T-helper 1 cell treated with Interleukin-12 subunit alpha and Interleukin-12 subunit beta and Interleukin-4 antibody, amounts not matched to agents 30 μg/mL and 1 μg/mL, for 36 hours (primary cell): ENCODE results near the gene TMEM198.

Experiments used
- H3K27ac Mint-ChIP-seq: one replicate; pipeline ENCODE4 v1.8.0; 2021; ENCODE audit warnings: mild to moderate bottlenecking, mixed read lengths
- H3K27me3 Mint-ChIP-seq: one replicate; pipeline ENCODE4 v1.8.0; 2021; ENCODE audit warnings: low read depth, mixed read lengths
- H3K36me3 Mint-ChIP-seq: one replicate; pipeline ENCODE4 v1.8.0; 2021; ENCODE audit warnings: low read depth, mixed read lengths
- H3K4me1 Mint-ChIP-seq: one replicate; pipeline ENCODE4 v1.8.0; 2021; ENCODE audit warnings: low read depth, mixed read lengths
- H3K4me3 Mint-ChIP-seq: one replicate; pipeline ENCODE4 v1.8.0; 2021; ENCODE audit warnings: mild to moderate bottlenecking, moderate library complexity, mixed read lengths
- H3K9me3 Mint-ChIP-seq: one replicate; pipeline ENCODE4 v1.8.0; 2021; ENCODE audit warnings: mixed read lengths

Gene TMEM198

DNA sequence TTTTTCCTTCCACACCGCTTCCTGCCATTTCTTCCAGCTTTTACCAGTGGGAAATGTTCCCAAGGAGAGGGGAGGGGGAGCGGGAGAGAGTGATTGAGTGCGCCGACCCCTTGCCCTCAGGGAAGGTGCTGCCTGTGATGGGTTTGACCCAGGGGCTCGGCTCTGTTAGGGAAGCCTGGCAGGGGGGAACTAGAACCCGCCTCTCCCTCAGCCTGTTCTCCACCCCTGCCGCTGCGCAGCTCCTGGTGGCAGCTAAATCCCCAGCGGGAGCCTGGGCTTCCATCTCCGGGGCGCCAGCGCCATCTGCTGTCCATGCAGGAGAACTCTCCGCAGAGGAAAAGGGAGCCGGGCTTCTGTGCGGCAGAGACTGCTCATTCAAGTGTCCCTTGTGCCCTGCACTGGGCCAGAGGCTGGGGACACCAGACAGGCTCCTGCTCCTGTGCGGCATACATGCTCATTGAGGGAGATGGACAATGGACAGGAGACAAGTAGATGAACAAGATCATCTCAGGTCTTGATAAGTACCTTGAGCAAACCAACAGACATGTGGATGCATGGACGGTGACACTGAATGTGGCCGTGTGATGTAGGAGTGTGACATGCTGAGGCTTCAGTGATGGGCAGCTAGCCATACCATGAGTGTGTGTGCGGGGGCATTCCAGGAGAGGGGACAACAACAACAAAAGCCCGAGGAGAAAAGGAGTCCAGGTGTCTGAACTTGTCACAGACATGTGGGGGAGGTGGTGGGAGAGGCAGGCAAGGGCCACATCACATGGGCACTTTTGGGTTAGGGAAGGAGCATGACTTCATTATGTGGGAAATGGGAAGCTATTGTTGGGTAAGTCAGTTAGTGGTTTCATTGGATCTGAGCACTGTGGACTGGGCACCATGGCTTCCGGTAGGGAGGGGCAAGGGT is 13.5 kb upstream of the TMEM198 start:
- no peak overlapping the region for H3K27ac Mint-ChIP-seq
- H3K4me1 Mint-ChIP-seq: no peaks in the 10 kb centered on the region
- no peak overlapping the region for H3K4me3 Mint-ChIP-seq
- H3K9me3 Mint-ChIP-seq: no peaks in the 10 kb centered on the region
- peaks cover 58% of the 10 kb centered on the region for H3K27me3 Mint-ChIP-seq
- H3K36me3 Mint-ChIP-seq: no peaks in the 10 kb centered on the region

DNA sequence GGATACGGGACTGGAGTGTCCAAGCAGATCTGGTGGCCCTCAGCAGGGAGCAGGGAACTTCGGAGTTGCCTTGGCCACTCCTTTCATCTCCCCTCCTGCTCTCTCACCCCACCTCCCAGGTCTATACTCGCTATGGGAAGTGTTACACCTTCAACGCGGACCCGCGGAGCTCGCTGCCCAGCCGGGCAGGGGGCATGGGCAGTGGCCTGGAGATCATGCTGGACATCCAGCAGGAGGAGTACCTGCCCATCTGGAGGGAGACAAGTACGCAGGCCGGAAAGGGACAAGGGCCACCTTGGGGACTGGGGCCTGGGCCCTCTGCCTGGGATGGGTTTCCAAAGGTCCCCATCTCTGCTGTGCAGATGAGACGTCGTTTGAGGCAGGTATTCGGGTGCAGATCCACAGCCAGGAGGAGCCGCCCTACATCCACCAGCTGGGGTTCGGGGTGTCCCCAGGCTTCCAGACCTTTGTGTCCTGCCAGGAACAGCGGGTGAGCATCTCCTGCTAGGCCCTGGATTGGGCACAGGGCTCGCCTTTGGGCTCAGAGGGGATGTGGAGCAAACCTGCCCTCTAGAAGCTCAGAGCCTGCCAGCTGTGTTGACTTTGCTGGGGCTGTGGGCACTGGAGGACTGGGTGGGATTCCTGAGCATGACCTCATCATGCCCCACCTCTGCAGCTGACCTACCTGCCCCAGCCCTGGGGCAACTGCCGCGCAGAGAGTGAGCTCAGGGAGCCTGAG is 12.0 kb upstream of the TMEM198 start:
- Mint-ChIP-seq H3K4me3 (no peak overlapping the region), H3K27ac (no peak overlapping the region), H3K36me3 (no peaks in the 10 kb centered on the region), H3K4me1 (no peaks in the 10 kb centered on the region), H3K9me3 (no peaks in the 10 kb centered on the region), H3K27me3 (peaks cover 45% of the 10 kb centered on the region)

DNA sequence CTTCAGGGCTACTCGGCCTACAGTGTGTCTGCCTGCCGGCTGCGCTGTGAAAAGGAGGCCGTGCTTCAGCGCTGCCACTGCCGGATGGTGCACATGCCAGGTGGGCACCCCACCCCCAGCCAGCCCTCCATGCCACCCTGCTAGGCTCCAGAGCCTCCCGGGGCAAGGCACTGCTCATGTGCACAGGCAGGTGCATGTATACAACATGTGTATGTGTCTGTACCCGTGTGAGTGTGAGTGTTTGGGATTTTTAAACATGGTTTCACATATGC is 11.5 kb upstream of the TMEM198 start:
- Mint-ChIP-seq H3K4me3 (no peak overlapping the region), H3K36me3 (no peaks in the 10 kb centered on the region), H3K27me3 (peaks cover 41% of the 10 kb centered on the region)

DNA sequence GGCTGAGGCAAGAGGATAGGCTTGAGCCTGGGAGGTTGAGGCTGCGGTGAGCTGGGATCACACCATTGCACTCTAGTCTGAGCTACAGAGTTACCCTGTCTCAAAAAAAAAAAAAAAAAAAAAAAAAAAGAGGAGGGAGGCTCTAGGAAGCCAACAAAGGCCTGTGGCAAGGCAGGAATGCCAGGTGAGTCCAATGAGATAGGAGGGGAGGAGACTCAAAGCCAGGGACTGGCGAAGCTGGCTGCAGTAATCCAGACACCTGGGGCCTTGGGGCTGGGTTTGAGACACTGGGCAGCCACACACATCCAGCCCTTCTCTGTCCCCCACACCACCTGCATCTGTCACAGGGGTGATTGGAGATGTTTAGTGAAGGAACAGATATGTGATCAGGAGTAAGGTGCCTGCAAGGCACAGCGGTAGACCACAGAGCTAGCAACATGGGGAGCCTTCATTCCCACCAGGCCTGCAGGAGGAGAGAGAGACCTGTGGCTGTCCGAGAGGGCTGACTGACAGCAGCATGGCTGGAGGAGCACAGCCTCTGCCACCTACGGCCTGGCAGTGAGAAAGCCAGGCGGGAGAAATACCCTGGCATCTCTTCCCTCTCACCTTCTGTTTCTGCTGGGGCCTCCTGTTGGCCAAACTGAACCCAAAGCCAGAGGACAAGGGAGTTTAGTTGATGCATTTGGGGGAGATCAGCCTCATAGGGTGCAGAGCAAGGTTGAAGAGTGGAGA is 9.7 kb upstream of the TMEM198 start:
- H3K36me3 Mint-ChIP-seq: peaks cover 2% of the 10 kb centered on the region
- no peaks in the 10 kb centered on the region for H3K4me1 Mint-ChIP-seq
- H3K27me3 Mint-ChIP-seq: peaks cover 24% of the 10 kb centered on the region
- H3K9me3 Mint-ChIP-seq: no peaks in the 10 kb centered on the region
- no peak overlapping the region for H3K27ac Mint-ChIP-seq
- no peak overlapping the region for H3K4me3 Mint-ChIP-seq

More for the DNA sequence above, 11.5 kb upstream of the TMEM198 start:
- Mint-ChIP-seq H3K4me1 (no peaks in the 10 kb centered on the region), H3K9me3 (no peaks in the 10 kb centered on the region), H3K27ac (no peak overlapping the region)

DNA sequence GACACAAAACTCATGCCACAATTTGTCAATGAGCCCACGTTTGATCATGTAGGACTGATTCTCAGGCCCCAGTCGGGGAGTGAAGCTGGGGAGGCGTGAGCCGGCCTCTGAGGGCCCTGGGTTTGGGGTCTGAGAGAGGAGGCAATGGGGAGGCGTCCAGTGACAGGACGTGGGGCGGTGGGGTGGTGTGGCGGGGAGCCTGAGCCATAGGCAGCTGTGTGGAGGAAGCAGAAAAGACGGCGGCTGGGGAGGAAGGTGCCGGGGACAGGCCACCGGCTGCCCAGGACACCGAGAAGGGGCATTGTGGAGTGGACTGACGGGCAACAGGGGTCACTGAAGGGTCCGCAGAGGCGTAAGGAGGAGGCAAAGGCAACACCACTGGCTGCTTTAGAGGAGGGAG is 7.4 kb upstream of the TMEM198 start:
- Mint-ChIP-seq H3K4me3 (no peak overlapping the region), H3K36me3 (peaks cover 10% of the 10 kb centered on the region), H3K4me1 (no peaks in the 10 kb centered on the region), H3K27ac (no peak overlapping the region), H3K27me3 (peaks cover under 1% of the 10 kb centered on the region), H3K9me3 (no peaks in the 10 kb centered on the region)

DNA sequence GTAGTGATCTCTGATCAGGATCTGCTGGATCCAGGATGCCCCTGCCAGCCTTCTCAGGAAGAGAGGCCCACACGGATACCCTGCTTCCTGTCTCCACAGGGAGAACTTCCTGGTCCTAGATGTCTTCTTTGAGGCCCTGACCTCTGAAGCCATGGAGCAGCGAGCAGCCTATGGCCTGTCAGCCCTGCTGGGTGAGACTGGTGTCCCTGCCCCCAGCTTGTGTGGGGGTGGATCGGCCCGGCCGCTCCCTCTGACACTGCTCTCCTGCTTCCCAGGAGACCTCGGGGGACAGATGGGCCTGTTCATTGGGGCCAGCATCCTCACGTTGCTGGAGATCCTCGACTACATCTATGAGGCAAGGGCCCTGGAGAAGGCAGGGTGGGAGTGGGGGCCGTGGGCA is 6.9 kb upstream of the TMEM198 start:
- Mint-ChIP-seq H3K27me3 (no peaks in the 10 kb centered on the region), H3K27ac (no peak overlapping the region), H3K9me3 (no peaks in the 10 kb centered on the region)

DNA sequence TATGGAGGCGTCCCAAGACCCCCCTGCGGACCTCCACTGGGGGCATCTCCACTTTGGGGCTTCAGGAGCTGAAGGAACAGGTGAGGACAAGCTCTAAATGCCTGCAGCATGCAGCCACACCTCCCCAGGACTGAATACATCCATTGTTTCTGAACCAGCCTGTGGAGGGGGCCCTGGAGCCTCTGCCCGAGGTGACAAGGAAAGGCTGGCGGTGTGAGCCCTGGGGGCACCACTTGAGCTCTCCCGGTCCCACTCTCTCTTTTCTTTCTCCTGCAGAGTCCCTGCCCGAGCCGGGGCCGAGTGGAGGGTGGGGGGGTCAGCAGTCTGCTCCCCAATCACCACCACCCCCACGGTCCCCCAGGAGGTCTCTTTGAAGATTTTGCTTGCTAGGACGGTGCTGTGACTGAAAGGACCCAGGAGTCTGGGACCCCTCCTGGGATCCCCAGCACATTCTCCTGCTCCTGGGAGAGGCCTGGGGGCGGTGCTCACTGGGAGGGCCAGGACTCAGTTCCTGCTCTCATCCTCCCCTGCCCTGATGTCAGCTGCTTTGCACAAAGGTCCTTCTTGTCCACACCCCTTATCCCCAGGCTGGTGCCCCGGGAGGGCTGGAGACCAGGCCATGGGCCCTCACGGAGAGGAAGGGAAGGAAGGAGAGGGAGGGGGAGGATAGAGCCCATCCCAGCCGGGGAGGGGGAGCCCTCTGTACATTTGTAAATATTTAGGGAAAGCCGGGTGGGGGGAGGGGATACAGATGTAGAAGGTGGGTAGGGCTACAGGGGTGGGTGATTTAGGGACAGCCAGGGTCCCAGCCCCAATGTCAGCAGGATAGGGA is 6.0 kb upstream of the TMEM198 start:
- H3K36me3 Mint-ChIP-seq: peaks cover 10% of the 10 kb centered on the region
- H3K27me3 Mint-ChIP-seq: no peaks in the 10 kb centered on the region
- no peaks in the 10 kb centered on the region for H3K9me3 Mint-ChIP-seq
- H3K4me1 Mint-ChIP-seq: peaks cover 8% of the 10 kb centered on the region
- no peak overlapping the region for H3K4me3 Mint-ChIP-seq
- H3K27ac Mint-ChIP-seq: no peak overlapping the region

More for the DNA sequence above, 6.9 kb upstream of the TMEM198 start:
- Mint-ChIP-seq H3K36me3 (peaks cover 10% of the 10 kb centered on the region), H3K4me1 (no peaks in the 10 kb centered on the region), H3K4me3 (no peak overlapping the region)

DNA sequence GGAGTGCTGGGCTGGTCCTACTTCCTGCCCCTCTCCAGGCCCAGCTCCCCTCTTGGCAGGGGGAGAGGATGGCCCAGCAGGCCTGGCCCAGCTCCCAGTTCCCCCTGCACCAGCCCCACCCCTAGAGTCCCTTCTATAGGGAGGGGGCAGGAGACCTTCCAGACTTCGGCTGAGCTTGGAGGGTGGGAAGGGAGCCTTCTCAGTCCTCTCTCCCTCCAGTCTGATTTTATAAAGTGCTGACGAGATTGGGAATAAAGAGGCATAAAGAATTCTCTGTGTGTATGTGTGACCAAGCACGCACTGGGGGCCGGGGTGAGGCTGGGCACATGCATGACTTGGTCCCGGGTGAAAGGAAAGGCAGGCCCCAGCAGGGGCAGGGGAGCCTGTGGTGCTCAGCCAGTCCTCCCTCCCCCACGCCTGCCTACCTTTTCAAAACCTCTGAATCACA is 5.3 kb upstream of the TMEM198 start:
- H3K27me3 Mint-ChIP-seq: no peaks in the 10 kb centered on the region
- no peaks in the 10 kb centered on the region for H3K9me3 Mint-ChIP-seq
- peaks cover 10% of the 10 kb centered on the region for H3K36me3 Mint-ChIP-seq
- H3K4me1 Mint-ChIP-seq: peaks cover 9% of the 10 kb centered on the region
- no peak overlapping the region for H3K4me3 Mint-ChIP-seq
- H3K27ac Mint-ChIP-seq: no peak overlapping the region

DNA sequence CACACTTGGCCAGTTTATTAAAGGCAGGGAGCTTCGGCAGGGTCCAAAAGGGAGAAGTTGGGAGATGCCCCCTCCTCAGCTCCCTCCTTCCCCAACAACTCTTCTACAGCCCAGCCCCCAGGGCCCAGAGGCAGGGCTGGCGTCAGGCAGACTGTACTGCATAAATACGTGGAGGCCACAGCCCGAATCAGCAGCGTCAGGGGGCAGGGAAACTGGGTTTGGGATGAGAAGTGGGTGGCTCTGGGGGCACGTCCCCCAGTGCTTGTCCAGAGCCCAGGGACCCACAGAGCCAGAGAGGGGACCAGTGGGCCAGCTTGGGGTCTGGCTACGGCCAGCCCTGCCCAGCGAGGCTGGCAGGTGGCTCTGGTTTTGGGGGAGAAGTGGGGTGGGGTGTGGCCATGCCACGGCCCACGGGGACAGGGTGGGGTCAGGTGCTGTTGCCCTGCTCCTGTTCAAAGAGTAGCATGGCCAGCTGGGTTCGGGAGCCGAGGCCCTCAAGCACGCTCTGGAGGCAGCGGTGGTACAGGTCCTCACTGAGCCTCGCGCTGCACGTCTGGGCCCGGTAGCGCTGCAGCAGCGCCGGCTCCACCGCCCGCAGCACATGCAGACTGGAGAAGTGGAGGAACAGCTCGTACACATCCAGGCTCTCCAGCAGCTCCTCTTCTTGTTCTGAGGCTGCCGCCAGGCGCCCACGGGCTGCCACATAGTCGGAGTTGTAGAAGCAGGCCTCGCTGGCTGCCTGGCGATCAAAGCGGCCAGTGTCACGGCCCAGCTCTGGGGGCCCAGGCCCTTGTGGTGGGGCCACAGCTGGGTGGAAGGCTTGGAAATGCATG is 4.7 kb upstream of the TMEM198 start:
- Mint-ChIP-seq H3K27me3 (peaks cover under 1% of the 10 kb centered on the region), H3K4me3 (no peak overlapping the region), H3K36me3 (peaks cover 10% of the 10 kb centered on the region), H3K4me1 (peaks cover 9% of the 10 kb centered on the region), H3K9me3 (no peaks in the 10 kb centered on the region), H3K27ac (no peak overlapping the region)

DNA sequence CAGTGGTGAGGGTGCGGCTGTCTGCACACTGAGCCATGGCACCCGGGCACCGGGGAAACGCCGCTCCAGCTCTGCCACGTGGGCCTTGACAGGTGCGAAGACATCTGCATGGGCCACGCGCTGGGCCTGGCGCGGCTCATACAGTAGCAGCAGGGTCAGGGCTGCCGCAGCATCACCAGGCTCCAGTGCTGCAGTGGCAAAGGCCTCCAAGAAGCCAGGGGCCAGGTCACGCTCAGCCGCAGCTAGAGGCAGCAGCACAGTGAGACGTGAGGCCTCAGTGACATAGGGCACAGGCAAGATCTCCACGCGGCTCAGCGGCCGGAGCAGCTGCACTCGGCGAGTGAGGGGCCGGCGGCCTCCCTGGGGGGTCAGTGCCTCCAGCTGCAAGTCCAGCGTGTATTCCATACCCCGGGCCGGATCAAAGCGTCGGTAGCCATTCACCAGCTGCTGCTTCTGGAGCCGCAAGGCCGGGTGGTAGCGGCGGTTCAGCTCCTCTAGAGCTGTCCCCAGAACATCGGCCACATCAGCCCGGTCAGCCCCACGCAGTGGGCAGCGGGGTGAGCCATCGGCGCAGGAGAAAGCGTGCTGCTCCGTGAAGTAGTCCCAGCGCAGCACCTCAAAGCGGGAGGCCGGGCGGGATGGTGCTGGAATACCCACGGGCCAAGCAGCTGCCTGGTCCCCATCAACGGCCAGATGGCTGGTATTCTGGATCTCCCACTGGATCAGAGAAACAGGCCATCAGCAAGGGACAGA is 3.7 kb upstream of the TMEM198 start:
- Mint-ChIP-seq H3K4me1 (peaks cover 11% of the 10 kb centered on the region), H3K9me3 (no peaks in the 10 kb centered on the region), H3K27me3 (peaks cover 10% of the 10 kb centered on the region), H3K4me3 (peak overlapping the region; percentile 25), H3K36me3 (peaks cover 10% of the 10 kb centered on the region), H3K27ac (no peak overlapping the region)

DNA sequence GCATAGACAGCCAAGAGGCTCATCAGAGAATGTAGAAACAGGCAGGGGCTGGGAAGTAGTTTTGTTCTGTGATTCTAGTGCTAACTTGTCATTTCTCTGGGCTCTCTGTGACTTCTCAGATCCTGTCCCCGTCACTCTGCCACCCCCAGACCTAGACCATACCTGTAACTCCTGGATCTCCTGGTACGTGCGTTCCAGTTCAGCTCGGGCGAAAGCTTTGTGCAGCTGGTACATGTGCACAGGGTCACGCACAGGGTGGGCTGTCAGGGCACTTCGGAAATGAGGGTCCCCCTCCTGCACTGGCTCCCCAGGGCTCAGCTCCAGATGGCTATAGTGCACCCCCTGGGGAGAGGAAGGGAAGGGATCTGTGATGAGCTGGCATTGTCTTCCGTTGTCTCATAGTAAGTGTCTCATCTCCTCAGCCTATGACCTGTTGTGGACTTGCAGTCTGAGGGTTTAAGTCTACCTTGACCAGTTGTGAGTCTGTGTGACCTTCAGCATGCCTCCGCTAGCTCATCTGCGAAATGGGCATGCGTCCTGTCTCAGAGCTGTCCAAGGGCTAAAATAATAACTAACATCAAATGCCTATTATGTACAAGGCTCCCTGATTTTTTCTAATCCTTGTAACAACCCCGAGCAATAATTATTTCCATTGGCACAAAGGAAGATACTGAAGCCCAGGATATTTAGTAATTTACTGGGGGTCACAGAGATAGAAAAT is 2.9 kb upstream of the TMEM198 start:
- Mint-ChIP-seq H3K27me3 (peaks cover 15% of the 10 kb centered on the region), H3K4me1 (peaks cover 11% of the 10 kb centered on the region), H3K9me3 (no peaks in the 10 kb centered on the region), H3K4me3 (peak overlapping the region; percentile 88), H3K36me3 (peaks cover 10% of the 10 kb centered on the region), H3K27ac (no peak overlapping the region)

DNA sequence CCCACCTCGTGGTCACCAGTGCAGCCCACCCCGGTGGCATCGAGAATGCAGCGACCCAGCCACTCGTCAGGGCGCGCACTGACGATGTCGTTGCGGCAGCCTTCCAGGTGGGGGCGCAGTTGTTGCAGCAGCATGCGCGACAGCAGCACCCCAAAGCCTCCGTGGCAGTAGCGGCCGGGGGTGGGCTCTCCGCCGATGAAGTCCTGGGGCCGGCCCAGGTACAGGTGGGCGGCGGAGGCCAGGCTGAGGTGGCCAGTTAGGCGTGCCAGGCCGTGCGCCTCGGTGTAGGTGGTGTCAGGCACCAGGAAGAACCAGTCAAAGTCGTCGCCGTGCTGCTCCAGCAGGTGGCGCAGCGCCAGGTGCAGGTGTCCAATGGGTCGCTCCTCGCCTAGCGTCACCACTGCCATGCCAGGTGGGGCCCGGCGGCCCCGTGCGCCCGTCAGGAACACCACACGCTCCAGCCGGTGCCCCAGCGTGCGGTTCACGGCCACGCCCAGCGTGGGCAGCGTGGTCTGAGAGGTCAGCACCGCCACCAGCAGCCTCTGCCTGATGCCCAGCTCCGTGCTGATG is 2.1 kb upstream of the TMEM198 start:
- peaks cover 11% of the 10 kb centered on the region for H3K4me1 Mint-ChIP-seq
- H3K9me3 Mint-ChIP-seq: no peaks in the 10 kb centered on the region
- H3K27me3 Mint-ChIP-seq: peaks cover 20% of the 10 kb centered on the region
- peaks cover 10% of the 10 kb centered on the region for H3K36me3 Mint-ChIP-seq
- peak overlapping the region; percentile 88 for H3K4me3 Mint-ChIP-seq
- no peak overlapping the region for H3K27ac Mint-ChIP-seq
